Heart right ventricle (tissue), 16 donors: Measurements from ENCODE around the gene PHKA1. TPM values are rescaled to one million over a fixed set of nuclear protein-coding genes. Genes with fewer than 3 reads are reported as not detected.

Source experiments
- ATAC-seq, 8 donors: fragments of 200-7000 bp; cut with Tn5 transposase; one replicate each; pipeline ENCODE4 v1.9.1; 2020; ENCODE audit warnings: mild to moderate bottlenecking in 8 of 8, moderate library complexity in 8 of 8, moderate number of reproducible peaks in 1 of 8
- DNase-seq, 2 donors: peaks; one replicate each; pipeline ENCODE4 v3.0.0-alpha.2; 2020
- H3K27ac ChIP-seq, 10 donors: fragments of 200-600 bp; sonication (generic) in 2 of 10; one replicate each; pipeline versions ENCODE4 v1.5.0 to v1.8.0; 2020 to 2022; ENCODE audit warnings: mild to moderate bottlenecking in 3 of 10
- H3K27me3 ChIP-seq, 7 donors: fragments of 200-600 bp; one replicate each; pipeline ENCODE4 v1.8.0; 2021 to 2022; ENCODE audit warnings: mild to moderate bottlenecking in 2 of 7
- H3K36me3 ChIP-seq, 9 donors: fragments of 200-600 bp; sonication (generic) in 1 of 9; one replicate each; pipeline versions ENCODE4 v1.5.0 to v1.8.0; 2020 to 2022; ENCODE audit warnings: mild to moderate bottlenecking in 2 of 9
- H3K4me1 ChIP-seq, 9 donors: fragments of 200-600 bp; sonication (generic) in 1 of 9; one replicate each; pipeline versions ENCODE4 v1.5.0 to v1.8.0; 2020 to 2022; ENCODE audit warnings: mild to moderate bottlenecking in 4 of 9
- H3K4me3 ChIP-seq, 10 donors: fragments of 200-600 bp; sonication (generic) in 2 of 10; one replicate each; pipeline versions ENCODE4 v1.5.0 to v1.8.0; 2020 to 2022; ENCODE audit warnings: mild to moderate bottlenecking in 7 of 10, moderate library complexity in 2 of 10
- H3K9me3 ChIP-seq, 11 donors: fragments of 200-600 bp in 10 of 11; sonication (generic) in 2 of 11; one replicate each; pipeline versions ENCODE4 v1.5.0 to v1.8.0; 2013 to 2022; ENCODE audit warnings: mild to moderate bottlenecking in 2 of 11, control low read depth in 1 of 11, moderate library complexity in 1 of 11
- WGBS, 2 donors: extraction: QIAGEN DNeasy Blood & Tissue Kit; methylation state at CpG; one replicate each; pipeline ENCODE4 v1.1.7; 2013; ENCODE audit warnings: inconsistent platforms in 1 of 2; 5-methylcytosine and 5-hydroxymethylcytosine counted together
- intact Hi-C, 10 donors: fragments of 100-400 bp; cut with DNase I; formaldehyde crosslinking; loops; one replicate each; pipeline versions ENCODE4 v1.11.1 to v1.14.2; 2022
- polyA plus RNA-seq, 2 donors: library from polyadenylated mRNA; stranded (reverse); fragments of 200-250 nt; gene quantifications; one replicate each; pipeline ENCODE4 v1.2.3, GENCODE V29; 2013
- total RNA-seq, 10 donors: library from RNA; stranded (reverse); fragmentation: NEBNext Ultra II Directional in 3 of 10; extraction: Animal tissue kit (Norgen Biotek cat#: 25700) in 3 of 10; gene quantifications; one replicate each; pipeline versions ENCODE4 v1.2.1 to v1.2.4, GENCODE V29; 2021 to 2023
- TF ChIP-seq, protein P1 (sequence below), 9 donors: fragments of 200-600 bp; sonication (generic) in 2 of 9; IDR thresholded peaks; one replicate each; pipeline versions ENCODE4 v1.5.0 to v1.8.0; 2021 to 2022; ENCODE audit warnings: antibody characterized with exemption in 9 of 9, mild to moderate bottlenecking in 5 of 9, moderate library complexity in 1 of 9
- donor health status: Arrhythmogenic right ventricular cardiomyopathy.
- donor health status: ischemic (EF 13 %, LVEDD 7.1; RV severe dilation, severe dysfunction).
- donor health status: healthy with polysubstance abuse.
- donor health status: DM: no; HTN: yes; CAD: no.
- donor health status: DM: no; HTN: no; CAD: no.
- donor health status: ischemic (EF 25% LVEDD 6.9; RV normal size, moderate dysfunction).
- donor health status: ischemic (EF 25% LVEDD 5.7; RV mildly dilated, moderate dysfunction).
- donor health status: healthy.
- donor health status: DM: yes; HTN: yes; CAD: no.
- donor health status: Ischemic cardiomyopathy.
- donor health status: ischemic (EF 35%, LVEDD 5.7; RV mildly dilated, moderate dysfunction).
- donor health status: nonischemic (EF 11% LVEDD 7.7; RV severe dilation, severe dysfunction).
- donor health status: DM: yes; HTN: yes; CAD: no.
- donor health status: PGD.
- donor health status: ischemic (EF 29% LVEDD 5.4; RV normal size, mild dysfunction).
- donor health status: nonischemic (EF 23%, LVEDD 6.1; RV moderate dilation, normal function).

The PHKA1 gene
- total and polyA plus RNA-seq, 12 donors, result 2.6 to 26.2 (median 15.3) TPM

- ATAC-seq, result peak in 1 of 8 donors; percentile 26
Observed at GRCh38 chrX:72666451-72666850, 47.7 kb downstream of the PHKA1 start.

DNA sequence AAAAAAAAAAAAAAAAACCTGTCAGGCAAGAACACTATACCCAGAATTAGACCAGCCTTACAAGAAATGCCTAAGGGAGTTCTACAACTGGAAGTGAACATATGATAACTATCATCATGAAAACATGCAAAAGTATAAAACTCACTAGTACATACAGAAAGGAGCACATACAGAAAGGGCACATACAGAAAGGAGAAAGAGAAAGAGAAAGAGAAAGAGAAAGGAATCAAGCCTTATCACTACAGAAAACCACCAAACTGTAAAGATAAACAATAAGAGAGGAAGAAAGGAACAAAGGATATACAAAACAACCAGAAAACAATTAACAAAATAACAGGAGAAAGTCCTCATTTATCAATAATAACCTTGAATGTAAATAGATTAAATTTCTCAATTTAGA, 50.4 kb downstream of the PHKA1 start:
- intact Hi-C loops, result no loop called here
- Histone ChIP-seq H3K36me3 (peaks cover 0 to 4% (median 0%) of the 10 kb centered on the region in 9 donors), H3K27ac (no peak overlapping the region), H3K4me1 (peaks cover 0 to 2% (median 0%) of the 10 kb centered on the region in 9 donors), H3K9me3 (peaks cover 0 to 9% (median 0%) of the 10 kb centered on the region in 11 donors), H3K4me3 (no peak overlapping the region), H3K27me3 (peaks cover 0 to 15% (median 0%) of the 10 kb centered on the region in 7 donors)
- DNase-seq (no peak), ATAC-seq (no peak)
- TF ChIP-seq, protein P1, sequence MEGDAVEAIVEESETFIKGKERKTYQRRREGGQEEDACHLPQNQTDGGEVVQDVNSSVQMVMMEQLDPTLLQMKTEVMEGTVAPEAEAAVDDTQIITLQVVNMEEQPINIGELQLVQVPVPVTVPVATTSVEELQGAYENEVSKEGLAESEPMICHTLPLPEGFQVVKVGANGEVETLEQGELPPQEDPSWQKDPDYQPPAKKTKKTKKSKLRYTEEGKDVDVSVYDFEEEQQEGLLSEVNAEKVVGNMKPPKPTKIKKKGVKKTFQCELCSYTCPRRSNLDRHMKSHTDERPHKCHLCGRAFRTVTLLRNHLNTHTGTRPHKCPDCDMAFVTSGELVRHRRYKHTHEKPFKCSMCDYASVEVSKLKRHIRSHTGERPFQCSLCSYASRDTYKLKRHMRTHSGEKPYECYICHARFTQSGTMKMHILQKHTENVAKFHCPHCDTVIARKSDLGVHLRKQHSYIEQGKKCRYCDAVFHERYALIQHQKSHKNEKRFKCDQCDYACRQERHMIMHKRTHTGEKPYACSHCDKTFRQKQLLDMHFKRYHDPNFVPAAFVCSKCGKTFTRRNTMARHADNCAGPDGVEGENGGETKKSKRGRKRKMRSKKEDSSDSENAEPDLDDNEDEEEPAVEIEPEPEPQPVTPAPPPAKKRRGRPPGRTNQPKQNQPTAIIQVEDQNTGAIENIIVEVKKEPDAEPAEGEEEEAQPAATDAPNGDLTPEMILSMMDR (IDR thresholded peaks at IDR 0.05), result no peak

More at GRCh38 chrX:72666451-72666850, 47.7 kb downstream of the PHKA1 start:
- H3K27me3 ChIP-seq, result peaks cover 0 to 12% (median 0%) of the 10 kb centered on the region in 7 donors
- intact Hi-C loops, result no loop called here
- no peak overlapping the region for H3K4me3 ChIP-seq
- peaks cover 0 to 4% (median 0%) of the 10 kb centered on the region in 9 donors for H3K36me3 ChIP-seq
- no peak overlapping the region for H3K27ac ChIP-seq
- H3K9me3 ChIP-seq, result peaks cover 0 to 9% (median 0%) of the 10 kb centered on the region in 11 donors
- H3K4me1 ChIP-seq, result no peaks in the 10 kb centered on the region
- TF ChIP-seq, protein P1 (IDR thresholded peaks at IDR 0.05), result no peak
- no peak for DNase-seq

- Histone ChIP-seq H3K27me3 (peaks cover 0 to 24% (median 0%) of the 10 kb centered on the region in 7 donors), H3K36me3 (peaks cover 0 to 3% (median 0%) of the 10 kb centered on the region in 9 donors), H3K4me1 (peaks cover 0 to 2% (median 0%) of the 10 kb centered on the region in 9 donors), H3K4me3 (no peak overlapping the region), H3K27ac (no peak overlapping the region), H3K9me3 (peaks cover 0 to 9% (median 0%) of the 10 kb centered on the region in 11 donors)
- ATAC-seq, result no peak
- intact Hi-C loops, result no loop called here
- 90 to 91% methylated on average over 5 of the region's 5 CpGs for WGBS, 2 donors
- TF ChIP-seq, protein P1 (IDR thresholded peaks at IDR 0.05), result no peak
- peak in 1 of 2 donors; percentile 5 for DNase-seq
Observed at GRCh38 chrX:72662020-72662747, 51.9 kb downstream of the PHKA1 start.

DNA sequence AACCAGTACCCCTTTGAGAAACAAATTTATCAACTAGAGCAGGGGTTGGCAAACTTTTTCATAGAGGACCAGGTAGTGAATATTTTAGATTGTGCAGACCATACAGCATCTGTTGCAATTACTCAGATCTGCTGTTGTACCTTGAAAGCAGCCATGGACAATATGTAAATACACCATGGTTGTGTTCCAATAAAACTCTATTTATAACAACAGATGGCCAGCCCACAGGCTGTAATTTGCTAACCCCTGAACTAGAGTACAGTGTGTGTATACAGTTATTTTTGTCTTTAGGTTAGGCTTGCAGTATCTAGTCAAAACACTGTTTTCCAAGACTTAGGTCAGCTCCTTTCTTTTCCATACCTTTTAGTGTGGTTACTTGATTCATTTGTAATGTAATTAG, 54.4 kb downstream of the PHKA1 start:
- Histone ChIP-seq H3K4me1 (peaks cover 0 to 2% (median 0%) of the 10 kb centered on the region in 9 donors), H3K9me3 (peaks cover 0 to 9% (median 0%) of the 10 kb centered on the region in 11 donors), H3K36me3 (peaks cover 0 to 19% (median 0%) of the 10 kb centered on the region in 9 donors), H3K27ac (no peak overlapping the region), H3K27me3 (peaks cover 0 to 24% (median 0%) of the 10 kb centered on the region in 7 donors), H3K4me3 (no peak overlapping the region)
- TF ChIP-seq, protein P1 (IDR thresholded peaks at IDR 0.05), result no peak
- no peak for DNase-seq
- no peak for ATAC-seq
- intact Hi-C loops, result no loop called here
